CD4-positive, CD25-positive, alpha-beta regulatory T cell (primary cell): ENCODE data around the gene TMC2. TPM values are rescaled to one million over a fixed set of nuclear protein-coding genes. Genes with fewer than 3 reads are reported as not detected.

Experiments
- ATAC-seq, 2 donors: fragments of 150-1000 bp; cut with Tn5 transposase; one replicate each; pipeline ENCODE4 v1.10.0; 2021; ENCODE audit warnings: low read depth in 2 of 2, moderate number of reproducible peaks in 2 of 2, moderate library complexity in 1 of 2
- DNase-seq, 3 donors: peaks; one replicate each; pipeline versions ENCODE4 v3.0.0 to v3.0.0-alpha.2; 2012 to 2022; ENCODE audit warnings: mixed read lengths in 1 of 3
- H3K27ac ChIP-seq: one replicate; pipeline ENCODE4 v1.7.0; 2013; ENCODE audit warnings: mild to moderate bottlenecking, low read length; ENCODE audit not compliant: insufficient read depth, poor library complexity, severe bottlenecking
- H3K27me3 ChIP-seq: one replicate; pipeline ENCODE4 v1.7.0; 2013; ENCODE audit warnings: low read length; ENCODE audit not compliant: control insufficient read depth, insufficient read depth
- H3K36me3 ChIP-seq: one replicate; pipeline ENCODE4 v1.7.0; 2013; ENCODE audit warnings: mild to moderate bottlenecking, low read length, moderate library complexity; ENCODE audit not compliant: control insufficient read depth, insufficient read depth
- H3K4me1 ChIP-seq: 2 replicates; pipeline ENCODE4 v1.7.0; 2013; ENCODE audit warnings: mild to moderate bottlenecking, low read length; ENCODE audit not compliant: insufficient read depth, control insufficient read depth, poor library complexity, severe bottlenecking
- H3K4me3 ChIP-seq: one replicate; pipeline ENCODE4 v1.7.0; 2013; ENCODE audit warnings: low read depth, mild to moderate bottlenecking, low read length, moderate library complexity
- H3K9me3 ChIP-seq, 2 experiments: 1 replicate in 1 of 2; 2 replicates in 1 of 2; pipeline ENCODE4 v1.7.0; 2013; ENCODE audit warnings: low read length in 2 of 2, mild to moderate bottlenecking in 1 of 2, moderate library complexity in 1 of 2; ENCODE audit not compliant: control insufficient read depth in 2 of 2
- H3K27ac Mint-ChIP-seq, 3 donors: one replicate each; pipeline ENCODE4 v1.8.0; 2020 to 2022; ENCODE audit warnings: mild to moderate bottlenecking in 3 of 3, mixed read lengths in 3 of 3, moderate library complexity in 2 of 3
- H3K27me3 Mint-ChIP-seq: one replicate; pipeline ENCODE4 v1.8.0; 2022; ENCODE audit warnings: mild to moderate bottlenecking, mixed read lengths
- H3K36me3 Mint-ChIP-seq: one replicate; pipeline ENCODE4 v1.8.0; 2020; ENCODE audit warnings: mixed read lengths
- H3K4me1 Mint-ChIP-seq, 4 donors: one replicate each; pipeline ENCODE4 v1.8.0; 2020 to 2022; ENCODE audit warnings: mixed read lengths in 4 of 4, mild to moderate bottlenecking in 1 of 4
- H3K4me3 Mint-ChIP-seq, 4 donors: one replicate each; pipeline ENCODE4 v1.8.0; 2020 to 2022; ENCODE audit warnings: mild to moderate bottlenecking in 4 of 4, mixed read lengths in 4 of 4, moderate library complexity in 3 of 4
- H3K9me3 Mint-ChIP-seq, 7 donors: one replicate each; pipeline ENCODE4 v1.8.0; 2020 to 2022; ENCODE audit warnings: mixed read lengths in 7 of 7, mild to moderate bottlenecking in 3 of 7, moderate library complexity in 2 of 7
- polyA plus RNA-seq, 4 donors: library from polyadenylated mRNA; unstranded; fragments of 300-500 nt; fragmentation: Illumina TruSeq; gene quantifications; one replicate each; pipeline ENCODE4 v1.2.3, GENCODE V29; 2021
- total RNA-seq: library from RNA; stranded (reverse); gene quantifications from one replicate; pipeline ENCODE4 v1.2.3, GENCODE V29; 2022

The TMC2 gene
- total and polyA plus RNA-seq, 5 donors from 2014 or later: not detected

GRCh38 chr20:2688041-2688591 is 151.7 kb downstream of the TMC2 start:
- H3K4me3 ChIP-seq: no peak overlapping the region
- ATAC-seq: peak; percentile 87 to 90
- H3K27me3 Mint-ChIP-seq: peaks cover 57% of the 10 kb centered on the region
- DNase-seq: peak; percentile 51 to 86 (median 81)
- no peaks in the 10 kb centered on the region for H3K9me3 ChIP-seq
- H3K27ac Mint-ChIP-seq: peak overlapping the region in 1 of 3 donors; percentile 41
- no peaks in the 10 kb centered on the region for H3K9me3 Mint-ChIP-seq
- H3K4me3 Mint-ChIP-seq: peak overlapping the region in 3 of 4 donors; percentile 29 to 42 (median 32)
- no peaks in the 10 kb centered on the region for H3K36me3 ChIP-seq
- no peaks in the 10 kb centered on the region for H3K36me3 Mint-ChIP-seq
- peaks cover 12% of the 10 kb centered on the region for H3K27me3 ChIP-seq
- H3K4me1 Mint-ChIP-seq: peaks cover 0 to 30% (median 20%) of the 10 kb centered on the region in 4 donors
- H3K4me1 ChIP-seq: peaks cover 15% of the 10 kb centered on the region
- H3K27ac ChIP-seq: no peak overlapping the region

GRCh38 chr20:2690213-2690612 is 153.8 kb downstream of the TMC2 start:
- no peak overlapping the region for H3K27ac Mint-ChIP-seq
- H3K36me3 ChIP-seq: no peaks in the 10 kb centered on the region
- peaks cover 0 to 3% (median 0%) of the 10 kb centered on the region in 7 donors for H3K9me3 Mint-ChIP-seq
- H3K27ac ChIP-seq: no peak overlapping the region
- H3K4me3 Mint-ChIP-seq: peak overlapping the region in 2 of 4 donors; percentile 91 to 95
- H3K27me3 ChIP-seq: peaks cover 21% of the 10 kb centered on the region
- H3K27me3 Mint-ChIP-seq: peaks cover 64% of the 10 kb centered on the region
- ATAC-seq: no peak
- H3K4me3 ChIP-seq: no peak overlapping the region
- H3K36me3 Mint-ChIP-seq: no peaks in the 10 kb centered on the region
- DNase-seq: no peak
- no peaks in the 10 kb centered on the region for H3K9me3 ChIP-seq
- peaks cover 0 to 30% (median 20%) of the 10 kb centered on the region in 4 donors for H3K4me1 Mint-ChIP-seq
- peaks cover 25% of the 10 kb centered on the region for H3K4me1 ChIP-seq

GRCh38 chr20:2690718-2691117 is 154.3 kb downstream of the TMC2 start:
- ATAC-seq: no peak
- no peak overlapping the region for H3K4me3 ChIP-seq
- no peaks in the 10 kb centered on the region for H3K36me3 Mint-ChIP-seq
- H3K4me3 Mint-ChIP-seq: peak overlapping the region; percentile 91 to 95 (median 93)
- H3K27me3 ChIP-seq: peaks cover 26% of the 10 kb centered on the region
- H3K27ac ChIP-seq: no peak overlapping the region
- peaks cover 25% of the 10 kb centered on the region for H3K4me1 ChIP-seq
- no peak for DNase-seq
- H3K27ac Mint-ChIP-seq: peak overlapping the region in 1 of 3 donors; percentile 7
- H3K27me3 Mint-ChIP-seq: peaks cover 64% of the 10 kb centered on the region
- H3K9me3 ChIP-seq: no peaks in the 10 kb centered on the region
- peaks cover 0 to 4% (median 0%) of the 10 kb centered on the region in 7 donors for H3K9me3 Mint-ChIP-seq
- no peaks in the 10 kb centered on the region for H3K36me3 ChIP-seq
- H3K4me1 Mint-ChIP-seq: peaks cover 0 to 30% (median 20%) of the 10 kb centered on the region in 4 donors

DNA sequence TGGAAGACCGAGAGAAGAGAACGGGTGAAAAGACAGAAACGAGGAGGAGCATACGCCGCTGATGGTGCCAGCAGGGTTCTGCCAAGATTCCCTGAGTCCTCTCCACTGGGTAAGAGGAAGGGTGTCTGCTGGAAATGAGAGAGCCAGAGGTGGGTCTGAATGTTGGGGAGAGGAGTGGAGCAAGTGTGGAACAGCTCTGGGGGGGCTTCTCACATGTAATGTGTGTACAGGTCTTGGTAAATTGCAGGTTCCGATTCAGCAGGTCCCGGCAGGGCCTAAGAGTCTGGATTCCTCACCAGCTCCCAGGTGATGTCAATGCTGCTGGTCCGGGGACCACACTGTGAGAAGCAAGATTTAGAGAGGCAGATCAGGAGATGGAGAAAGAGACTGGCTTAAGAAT is 154.8 kb downstream of the TMC2 start:
- Histone ChIP-seq H3K9me3 (no peaks in the 10 kb centered on the region), H3K4me1 (peaks cover 25% of the 10 kb centered on the region), H3K4me3 (no peak overlapping the region), H3K27ac (no peak overlapping the region), H3K36me3 (no peaks in the 10 kb centered on the region), H3K27me3 (peaks cover 29% of the 10 kb centered on the region)
- H3K4me1 Mint-ChIP-seq: peaks cover 0 to 30% (median 20%) of the 10 kb centered on the region in 4 donors
- DNase-seq (no peak), ATAC-seq (no peak)
- peak overlapping the region; percentile 91 to 95 (median 93) for H3K4me3 Mint-ChIP-seq
- H3K9me3 Mint-ChIP-seq: peaks cover 0 to 4% (median 0%) of the 10 kb centered on the region in 7 donors
- H3K27ac Mint-ChIP-seq: peak overlapping the region in 2 of 3 donors; percentile 7 to 68
- H3K36me3 Mint-ChIP-seq: no peaks in the 10 kb centered on the region
- peaks cover 65% of the 10 kb centered on the region for H3K27me3 Mint-ChIP-seq

Other genes with a start within 250 kb of the TMC2 start
- not detected for gene TGM3, start 240.6 kb upstream of the TMC2 start, total RNA-seq
- gene TGM3, start 240.6 kb upstream of the TMC2 start, polyA plus RNA-seq: not detected
- gene TGM6, start 155.7 kb upstream of the TMC2 start, total RNA-seq: not detected
- gene TGM6, start 155.7 kb upstream of the TMC2 start, polyA plus RNA-seq: not detected
- gene SNRPB, start 65.8 kb upstream of the TMC2 start, total RNA-seq: 132 TPM
- 100 to 1,000 TPM; 276 to 370 (median 300) TPM for gene SNRPB, start 65.8 kb upstream of the TMC2 start, polyA plus RNA-seq
- gene ZNF343, start 27.7 kb upstream of the TMC2 start, total RNA-seq: 3.8 TPM
- 1 to 10 TPM; 2.5 to 4.8 (median 3.3) TPM for gene ZNF343, start 27.7 kb upstream of the TMC2 start, polyA plus RNA-seq
- 249 TPM for gene NOP56, start 116.1 kb downstream of the TMC2 start, total RNA-seq
- gene NOP56, start 116.1 kb downstream of the TMC2 start, polyA plus RNA-seq: 100 to 1,000 TPM in 3 of 4 donors, 10 to 100 TPM in 1; 91.8 to 106 (median 103) TPM
- gene IDH3B, start 127.6 kb downstream of the TMC2 start, total RNA-seq: 113 TPM
- 100 to 1,000 TPM; 106 to 117 (median 110) TPM for gene IDH3B, start 127.6 kb downstream of the TMC2 start, polyA plus RNA-seq
- 1.8 TPM for gene EBF4, start 156.2 kb downstream of the TMC2 start, total RNA-seq
- under 1 TPM in 2 of 4 donors, not detected in 2; 0.36 to 0.76 TPM for gene EBF4, start 156.2 kb downstream of the TMC2 start, polyA plus RNA-seq